Motor neuron (in vitro differentiated cells): ENCODE data around the gene RPS3A. TPM values are rescaled to one million over a fixed set of nuclear protein-coding genes. Genes with fewer than 3 reads are reported as not detected.

ENCODE experiments used
- ATAC-seq, 8 experiments: fragments of 200-7000 bp; cut with Tn5 transposase; replicated peaks in 6 of 8; 2 replicates each; pipeline ENCODE4 v1.8.0; 2021; ENCODE audit warnings: mild to moderate bottlenecking in 8 of 8, moderate library complexity in 8 of 8
- H3K27ac ChIP-seq, 2 donors: fragments of 250-450 bp; sonication (Bioruptor Pico); 2 replicates each; pipeline ENCODE4 v1.9.0; 2021; ENCODE audit warnings: antibody characterized with exemption in 2 of 2, mild to moderate bottlenecking in 2 of 2, moderate library complexity in 1 of 2
- H3K4me1 ChIP-seq, 2 donors: fragments of 250-450 bp; sonication (Bioruptor Pico); replicated peaks in 1 of 2; 2 replicates each; pipeline ENCODE4 v1.6.1; 2021; ENCODE audit warnings: antibody characterized with exemption in 2 of 2, mild to moderate bottlenecking in 2 of 2, moderate library complexity in 1 of 2
- H3K4me3 ChIP-seq, 5 donors: fragments of 250-450 bp; sonication (Bioruptor Pico); 2 replicates each; pipeline ENCODE4 v1.9.0; 2021; ENCODE audit warnings: antibody characterized with exemption in 5 of 5, mild to moderate bottlenecking in 5 of 5, moderate library complexity in 4 of 5
- WGBS, 10 experiments: fragments of 450-650 bp; shearing (Covaris generic); methylation state at CpG; one replicate each; pipeline ENCODE4 v1.0.0; 2022; 5-methylcytosine and 5-hydroxymethylcytosine counted together
- in situ Hi-C, 9 experiments: fragments of 400-800 bp; cut with MboI; loops; one replicate each; pipeline ENCODE4 v1.15.0; 2021; ENCODE audit warnings: low sequenced_read_pairs in 9 of 9, low pct_unique_long_range_greater_than_20kb in 2 of 9; ENCODE audit not compliant: unreplicated experiment in 9 of 9
- total RNA-seq, 8 experiments: library from RNA; unstranded; fragments of 300-600 nt; gene quantifications; 2 replicates each; pipeline versions ENCODE4 v1.2.3 to v1.2.4, GENCODE V29; 2022

RPS3A gene
- total RNA-seq, 8 experiments from 2014 or later = 2,006 to 5,121 (median 2,647) TPM

DNA sequence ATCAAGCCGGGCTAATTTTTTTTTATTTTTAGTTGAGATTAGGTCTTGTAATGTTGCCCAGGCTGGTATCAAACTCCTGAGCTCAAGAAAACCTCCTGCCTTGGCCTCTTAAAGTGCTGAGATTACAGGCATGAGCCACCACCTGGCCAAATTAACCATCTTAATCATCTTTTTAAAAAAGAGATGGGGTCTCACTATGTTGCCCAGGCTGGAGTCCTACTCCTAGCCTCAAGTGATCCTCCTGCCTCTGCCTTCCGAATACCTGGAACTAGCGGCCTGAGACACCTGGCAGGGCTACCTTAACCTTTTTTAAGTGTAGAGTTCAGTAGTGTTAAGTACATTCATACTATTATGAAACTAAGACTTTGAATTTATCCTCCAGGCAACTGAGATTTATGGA lies 1.7 kb upstream of the RPS3A start:
- no peak for ATAC-seq
- no peak overlapping the region for H3K4me3 ChIP-seq
- no peak overlapping the region for H3K27ac ChIP-seq
- 60 to 100% (median 96%) methylated on average over 1 to 3 of the region's 3 CpGs; no CpG with 5 or more reads in 2 of the 10 experiments for WGBS, 10 experiments
- in situ Hi-C loops = no loop called here
- peaks cover 13 to 17% of the 10 kb centered on the region in 2 donors for H3K4me1 ChIP-seq

DNA sequence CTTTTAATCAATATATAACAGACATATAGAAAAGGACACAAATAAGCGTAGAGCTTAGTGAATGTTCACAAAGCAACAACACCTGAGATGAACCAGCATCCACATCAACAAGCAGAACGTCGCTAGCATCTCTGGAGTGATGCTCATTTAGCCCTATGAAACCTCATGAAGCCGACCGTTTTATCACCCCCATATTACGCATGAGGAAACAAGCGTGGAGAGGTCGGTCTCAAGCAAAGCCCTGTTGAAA lies 524 bp upstream of the RPS3A start:
- in situ Hi-C loops = no loop called here
- Histone ChIP-seq H3K4me3 (peak overlapping the region in 4 of 5 donors; percentile 12 to 79 (median 68)), H3K4me1 (peaks cover 13 to 17% of the 10 kb centered on the region in 2 donors), H3K27ac (no peak overlapping the region)
- 5 to 100% (median 40%) methylated on average over 1 to 8 of the region's 8 CpGs; no CpG with 5 or more reads in 2 of the 10 experiments for WGBS, 10 experiments
- peak; percentile 9 to 29 (median 22) for ATAC-seq

DNA sequence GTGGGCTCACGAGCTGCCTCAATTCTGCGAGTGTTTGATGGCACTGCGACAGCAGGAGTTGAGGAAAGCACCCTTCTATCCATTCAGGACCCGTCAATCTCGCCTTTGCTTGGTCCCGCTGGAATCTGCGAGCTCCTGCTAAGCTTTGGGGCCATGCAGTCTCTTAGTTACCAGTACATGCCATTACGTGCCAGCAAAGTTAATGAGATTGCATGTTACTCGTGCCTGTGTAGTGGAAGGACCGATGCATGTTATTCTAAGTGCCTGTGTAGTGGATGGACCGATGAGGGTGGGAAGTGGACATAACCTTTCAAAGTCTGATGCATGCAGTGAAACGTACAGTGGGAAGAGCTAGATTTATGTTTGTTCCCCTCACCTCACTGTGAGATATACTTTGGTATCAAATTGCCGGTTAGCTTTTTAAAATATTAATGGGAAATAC lies 569 bp downstream of the RPS3A start:
- peak overlapping the region; percentile 47 to 82 for H3K27ac ChIP-seq
- in situ Hi-C loops = loop anchor here in 3 of 9 experiments (25.0 kb wide), 2 partner anchors 512 to 1287 kb away; no protein-coding TSS in a partner anchor
- H3K4me3 ChIP-seq = peak overlapping the region; percentile 53 to 79 (median 62)
- H3K4me1 ChIP-seq = peaks cover 13 to 17% of the 10 kb centered on the region in 2 donors
- WGBS, 10 experiments = 0 to 3% (median 0%) methylated on average over 1 to 7 of the region's 13 CpGs; no CpG with 5 or more reads in 1 of the 10 experiments
- peak in 7 of 8 experiments; percentile 3 to 21 (median 7) for ATAC-seq

GRCh38 chr4:151100531-151100930 lies 1.1 kb downstream of the RPS3A start:
- peak overlapping the region; percentile 53 to 79 (median 62) for H3K4me3 ChIP-seq
- no peak overlapping the region for H3K27ac ChIP-seq
- peaks cover 13 to 17% of the 10 kb centered on the region in 2 donors for H3K4me1 ChIP-seq
- WGBS, 10 experiments = 0 to 7% (median 0%) methylated on average over 1 to 3 of the region's 3 CpGs; no CpG with 5 or more reads in 1 of the 10 experiments
- ATAC-seq = no peak
- in situ Hi-C loops = loop anchor here in 3 of 9 experiments (25.0 kb wide), 2 partner anchors 512 to 1287 kb away; no protein-coding TSS in a partner anchor

DNA sequence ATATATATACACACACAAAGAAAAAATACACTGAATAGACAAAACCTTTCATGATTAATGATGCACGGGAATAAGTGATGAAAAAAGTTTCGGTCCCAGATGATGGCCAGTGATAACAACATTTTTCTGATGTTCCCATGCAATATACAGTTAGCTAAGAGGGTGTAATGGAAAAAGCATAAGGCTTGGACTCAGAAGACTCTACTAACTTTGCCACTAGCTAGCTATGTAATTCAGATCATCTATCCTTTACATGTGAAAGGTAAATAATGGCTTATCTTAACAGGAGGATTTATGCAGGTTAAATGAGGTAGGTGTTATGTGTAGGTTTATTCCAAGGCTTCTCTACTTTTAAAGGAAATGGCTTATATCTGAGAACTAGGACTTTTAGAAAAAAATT lies 4.3 kb downstream of the RPS3A start:
- Histone ChIP-seq H3K4me3 (no peak overlapping the region), H3K4me1 (peaks cover 13 to 17% of the 10 kb centered on the region in 2 donors), H3K27ac (no peak overlapping the region)
- WGBS, 10 experiments = 67 to 100% (median 88%) methylated on average over 1 to 2 of the region's 2 CpGs; no CpG with 5 or more reads in 3 of the 10 experiments
- in situ Hi-C loops = loop anchor here in 3 of 9 experiments (25.0 kb wide), 2 partner anchors 509 to 1284 kb away; no protein-coding TSS in a partner anchor
- ATAC-seq = no peak

- peaks cover 11 to 17% of the 10 kb centered on the region in 2 donors for H3K4me1 ChIP-seq
- H3K4me3 ChIP-seq = no peak overlapping the region
- no peak overlapping the region for H3K27ac ChIP-seq
- 100% methylated on average over 1 of the region's 1 CpG; no CpG with 5 or more reads in 4 of the 10 experiments for WGBS, 10 experiments
- no peak for ATAC-seq
- in situ Hi-C loops = loop anchor here in 3 of 9 experiments (25.0 kb wide), 2 partner anchors 508 to 1283 kb away; no protein-coding TSS in a partner anchor
Measured at GRCh38 chr4:151104621-151105020, 5.2 kb downstream of the RPS3A start.

DNA sequence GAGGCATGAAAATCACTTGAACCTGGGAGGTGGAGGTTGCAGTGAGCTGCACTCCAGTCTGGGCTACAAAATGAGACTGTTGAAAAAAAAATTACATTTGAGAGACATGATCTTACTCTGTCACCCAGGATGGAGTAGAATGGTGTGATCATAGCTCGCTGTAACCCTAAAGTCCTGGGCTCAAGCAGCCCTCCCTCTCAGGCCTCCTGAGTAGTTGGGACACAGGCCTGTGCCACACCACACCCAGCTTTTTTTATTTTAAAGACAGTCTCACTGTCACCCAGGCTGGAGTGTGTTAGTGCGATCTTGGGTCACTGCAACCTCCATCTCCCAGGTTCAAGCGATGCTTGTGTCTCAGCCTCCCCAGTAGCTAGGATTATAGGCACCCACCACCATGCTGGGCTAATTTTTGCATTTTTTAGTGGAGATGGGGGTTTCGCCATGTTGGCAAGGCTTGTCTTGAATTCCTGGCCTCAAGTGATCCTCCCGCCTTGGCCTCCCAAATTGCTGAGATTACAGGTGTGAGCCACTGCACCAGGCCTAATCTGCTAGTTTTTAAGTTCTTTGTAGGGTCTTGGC lies 6.1 kb downstream of the RPS3A start:
- Histone ChIP-seq H3K4me1 (peaks cover 11 to 14% of the 10 kb centered on the region in 2 donors), H3K27ac (no peak overlapping the region), H3K4me3 (no peak overlapping the region)
- peak in 3 of 8 experiments; percentile 4 to 23 (median 7) for ATAC-seq
- in situ Hi-C loops = loop anchor here in 3 of 9 experiments (25.0 kb wide), 2 partner anchors 507 to 1282 kb away; no protein-coding TSS in a partner anchor
- WGBS, 10 experiments = 95 to 100% (median 100%) methylated on average over 1 to 4 of the region's 5 CpGs; no CpG with 5 or more reads in 5 of the 10 experiments

DNA sequence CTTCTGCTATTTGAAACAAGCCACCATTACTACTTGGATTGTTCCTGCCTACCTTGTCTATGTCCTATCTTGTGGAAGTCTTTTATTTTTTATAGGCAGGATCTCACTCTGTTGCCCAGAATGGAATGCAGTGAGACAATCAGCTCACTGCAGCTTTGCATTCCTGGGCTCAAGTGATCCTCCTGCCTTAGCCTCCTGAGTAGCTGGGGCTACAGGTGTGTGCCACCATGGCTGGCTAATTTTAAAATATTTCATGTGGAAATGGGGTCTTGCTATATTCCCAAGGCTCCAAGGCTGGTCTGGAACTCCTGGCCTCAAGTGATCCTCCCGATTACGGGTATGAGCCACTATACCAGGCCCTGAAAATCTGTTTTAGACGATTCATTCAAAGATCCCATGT lies 7.6 kb downstream of the RPS3A start:
- Histone ChIP-seq H3K4me1 (no peaks in the 10 kb centered on the region), H3K4me3 (no peak overlapping the region), H3K27ac (no peak overlapping the region)
- ATAC-seq = peak in 1 of 8 experiments; percentile 5
- in situ Hi-C loops = loop anchor here in 3 of 9 experiments (25.0 kb wide), 2 partner anchors 505 to 1280 kb away; no protein-coding TSS in a partner anchor
- 70 to 100% (median 92%) methylated on average over 1 to 3 of the region's 3 CpGs; no CpG with 5 or more reads in 5 of the 10 experiments for WGBS, 10 experiments

DNA sequence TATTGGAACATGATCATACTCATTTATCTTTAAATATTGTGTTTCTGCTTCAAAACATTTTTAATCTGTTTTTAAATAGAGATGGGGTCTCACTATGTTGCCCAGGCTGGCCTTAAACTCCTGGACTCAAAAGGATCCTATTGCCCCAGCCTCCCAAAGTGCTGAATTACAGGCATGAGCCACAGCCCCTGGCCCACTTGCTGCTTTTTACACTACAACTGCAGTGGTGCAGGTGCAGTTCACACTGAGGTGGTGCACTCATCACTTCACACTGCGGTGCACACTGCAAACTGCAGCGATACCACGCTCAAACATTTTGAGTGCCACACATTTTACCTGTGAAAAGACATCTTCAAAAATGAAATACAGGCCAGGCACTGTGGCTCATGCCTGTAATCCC lies 10.8 kb downstream of the RPS3A start:
- no peak for ATAC-seq
- WGBS, 10 experiments = 96 to 100% (median 100%) methylated on average over 1 to 3 of the region's 3 CpGs; no CpG with 5 or more reads in 2 of the 10 experiments
- Histone ChIP-seq H3K27ac (no peak overlapping the region), H3K4me1 (no peaks in the 10 kb centered on the region), H3K4me3 (no peak overlapping the region)
- in situ Hi-C loops = loop anchor here in 3 of 9 experiments (25.0 kb wide), 2 partner anchors 502 to 1277 kb away; no protein-coding TSS in a partner anchor

GRCh38 chr4:151114338-151114737 lies 14.9 kb downstream of the RPS3A start:
- ATAC-seq = peak in 1 of 8 experiments; percentile 69

DNA sequence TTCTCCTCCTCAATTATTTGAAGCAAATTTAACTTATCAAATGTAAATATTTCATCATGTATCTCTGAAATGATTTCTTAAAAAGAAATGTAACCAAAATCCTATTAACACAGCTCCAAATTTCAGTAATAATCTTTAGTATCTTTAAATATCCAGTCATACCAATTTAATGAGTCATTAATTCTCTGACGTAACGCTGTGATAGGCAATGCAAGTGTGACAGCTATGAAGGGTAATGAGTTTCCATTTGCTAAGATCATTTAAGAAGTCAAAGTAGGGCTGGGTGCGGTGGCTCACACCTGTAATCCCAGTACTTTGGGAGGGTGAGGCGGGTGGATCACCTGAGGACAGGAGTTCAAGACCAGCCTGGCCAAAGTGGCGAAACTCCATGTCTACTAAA lies 15.6 kb downstream of the RPS3A start:
- Histone ChIP-seq H3K27ac (no peak overlapping the region), H3K4me1 (no peaks in the 10 kb centered on the region), H3K4me3 (no peak overlapping the region)
- ATAC-seq = no peak
- in situ Hi-C loops = loop anchor here in 3 of 9 experiments (25.0 kb wide), 2 partner anchors 497 to 1272 kb away; no protein-coding TSS in a partner anchor
- WGBS, 10 experiments = 71 to 100% (median 92%) methylated on average over 2 to 4 of the region's 5 CpGs; no CpG with 5 or more reads in 1 of the 10 experiments

More at GRCh38 chr4:151114338-151114737, 14.9 kb downstream of the RPS3A start:
- H3K4me1 ChIP-seq = no peaks in the 10 kb centered on the region
- WGBS, 10 experiments = 60 to 100% (median 74%) methylated on average over 1 to 3 of the region's 3 CpGs; no CpG with 5 or more reads in 2 of the 10 experiments
- H3K4me3 ChIP-seq = no peak overlapping the region
- in situ Hi-C loops = loop anchor here in 3 of 9 experiments (25.0 kb wide), 2 partner anchors 498 to 1273 kb away; no protein-coding TSS in a partner anchor
- H3K27ac ChIP-seq = no peak overlapping the region

DNA sequence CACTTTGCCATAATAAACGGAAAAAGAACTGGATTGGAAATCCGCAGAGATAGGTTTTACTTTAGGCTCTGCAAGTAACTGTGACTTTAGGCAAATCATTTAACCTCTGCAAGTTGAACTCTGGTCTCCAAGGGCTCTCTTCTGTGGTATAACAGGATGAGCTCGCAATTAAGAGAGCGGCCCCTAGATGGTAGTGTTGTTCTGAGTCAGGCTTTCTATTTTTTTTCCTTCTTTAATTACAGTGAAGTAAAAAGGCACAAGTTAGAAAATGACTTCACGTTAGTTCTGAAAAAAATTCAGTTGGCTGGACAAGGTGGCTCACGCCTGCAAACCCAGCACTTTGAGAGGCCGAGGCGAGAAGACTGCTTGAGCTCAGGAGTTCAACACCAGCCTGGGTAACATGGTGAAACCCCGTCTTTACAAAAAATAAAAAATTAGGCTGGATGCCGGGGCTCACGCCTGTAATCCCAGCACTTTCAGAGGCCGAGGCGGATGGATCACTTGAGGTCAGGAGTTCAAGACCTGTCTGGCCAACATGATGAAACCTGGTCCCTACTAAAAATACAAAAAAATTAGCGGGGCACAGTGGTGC lies 18.0 kb downstream of the RPS3A start:
- peak; percentile 49 to 66 (median 62) for ATAC-seq
- in situ Hi-C loops = loop anchor here in 3 of 9 experiments (25.0 kb wide), 2 partner anchors 495 to 1270 kb away; no protein-coding TSS in a partner anchor
- WGBS, 10 experiments = 6 to 58% (median 32%) methylated on average over 2 to 13 of the region's 14 CpGs

DNA sequence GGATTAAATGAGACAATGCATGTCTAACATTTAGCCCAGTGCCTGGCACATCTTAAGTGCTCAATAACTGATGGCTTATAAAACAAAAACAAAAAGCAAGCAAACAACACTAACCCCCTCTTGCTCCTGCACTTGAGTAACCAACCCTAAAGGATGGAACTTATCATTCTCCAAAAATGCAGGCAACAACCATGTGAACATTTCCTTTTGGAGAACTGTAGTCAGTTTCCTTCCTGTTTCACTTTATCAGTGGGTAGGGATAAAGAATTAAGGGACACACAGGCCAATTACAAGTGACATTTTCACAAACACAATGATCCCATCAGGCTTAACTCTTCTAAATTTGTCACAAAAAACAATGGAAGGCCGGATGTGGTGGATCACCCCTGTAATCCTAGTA lies 30.4 kb downstream of the RPS3A start:
- Histone ChIP-seq H3K4me1 (no peaks in the 10 kb centered on the region), H3K27ac (no peak overlapping the region), H3K4me3 (no peak overlapping the region)
- in situ Hi-C loops = loop anchor here in 2 of 9 experiments (25.0 kb wide), 2 partner anchors 233 to 483 kb away; no protein-coding TSS in a partner anchor
- 100% methylated on average over 1 of the region's 1 CpG; no CpG with 5 or more reads in 7 of the 10 experiments for WGBS, 10 experiments
- ATAC-seq = no peak

More for the DNA sequence above, 18.0 kb downstream of the RPS3A start:
- no peak overlapping the region for H3K27ac ChIP-seq
- H3K4me3 ChIP-seq = no peak overlapping the region
- no peaks in the 10 kb centered on the region for H3K4me1 ChIP-seq
